Osteocyte (in vitro differentiated cells): ENCODE results near the gene HAX1. TPM values are rescaled to one million over a fixed set of nuclear protein-coding genes. Genes with fewer than 3 reads are reported as not detected.
"Not testable (repeated sequence)": the region's sequence is repeated elsewhere in the genome, so short reads cannot be mapped to it uniquely, and the experiment has no call there.

ENCODE experiments used
- DNase-seq: peaks from one replicate; pipeline ENCODE4 v3.0.0; 2021; ENCODE audit warnings: mixed read lengths; ENCODE audit not compliant: unreplicated experiment; ENCODE audit errors: extremely low spot score
- H3K27ac Mint-ChIP-seq: one replicate; pipeline ENCODE4 v1.8.0; 2021; ENCODE audit warnings: mild to moderate bottlenecking, mixed read lengths; ENCODE audit not compliant: unreplicated experiment
- H3K27me3 Mint-ChIP-seq: one replicate; pipeline ENCODE4 v1.8.0; 2021; ENCODE audit warnings: mixed read lengths; ENCODE audit not compliant: unreplicated experiment
- H3K36me3 Mint-ChIP-seq: one replicate; pipeline ENCODE4 v1.8.0; 2021; ENCODE audit warnings: mixed read lengths; ENCODE audit not compliant: unreplicated experiment
- H3K4me1 Mint-ChIP-seq: one replicate; pipeline ENCODE4 v1.8.0; 2021; ENCODE audit warnings: mixed read lengths; ENCODE audit not compliant: unreplicated experiment
- H3K4me3 Mint-ChIP-seq: one replicate; pipeline ENCODE4 v1.8.0; 2021; ENCODE audit warnings: mild to moderate bottlenecking, moderate library complexity, mixed read lengths; ENCODE audit not compliant: unreplicated experiment
- H3K9me3 Mint-ChIP-seq: one replicate; pipeline ENCODE4 v1.8.0; 2021; ENCODE audit warnings: mixed read lengths; ENCODE audit not compliant: unreplicated experiment
- CTCF ChIP-seq: fragments of 200-600 bp; sonication (generic); IDR thresholded peaks from 2 replicates; pipeline ENCODE4 v1.5.0; 2021; ENCODE audit warnings: antibody characterized with exemption, mild to moderate bottlenecking, moderate library complexity
- total RNA-seq: library from RNA; stranded (reverse); gene quantifications from 2 replicates; pipeline ENCODE4 v1.2.1, GENCODE V29; 2021

HAX1 gene
- total RNA-seq, 1 donor from 2014 or later: 99.9 TPM

GRCh38 chr1:154313066-154313356, 40.6 kb downstream of the HAX1 start:
- Mint-ChIP-seq H3K4me1 (no peaks in the 10 kb centered on the region), H3K27ac (no peak overlapping the region), H3K27me3 (peaks cover 24% of the 10 kb centered on the region), H3K9me3 (no peaks in the 10 kb centered on the region), H3K36me3 (no peaks in the 10 kb centered on the region), H3K4me3 (no peak overlapping the region)
- TF ChIP-seq CTCF: no peak
- DNase-seq: no peak

- not testable (repeated sequence) for H3K27ac Mint-ChIP-seq, H3K4me1 Mint-ChIP-seq, H3K9me3 Mint-ChIP-seq, DNase-seq, H3K4me3 Mint-ChIP-seq, H3K36me3 Mint-ChIP-seq
- H3K27me3 Mint-ChIP-seq: peaks cover 28% of the 10 kb centered on the region
Measured at GRCh38 chr1:154314226-154314625, 41.8 kb downstream of the HAX1 start.

- no peak overlapping the region for H3K4me3 Mint-ChIP-seq
- H3K36me3 Mint-ChIP-seq: no peaks in the 10 kb centered on the region
- no peak for TF ChIP-seq CTCF
- H3K9me3 Mint-ChIP-seq: no peaks in the 10 kb centered on the region
- H3K4me1 Mint-ChIP-seq: no peaks in the 10 kb centered on the region
- H3K27me3 Mint-ChIP-seq: peaks cover 45% of the 10 kb centered on the region
- no peak for DNase-seq
- no peak overlapping the region for H3K27ac Mint-ChIP-seq
Measured at GRCh38 chr1:154316704-154317103, 44.3 kb downstream of the HAX1 start.

- Mint-ChIP-seq H3K36me3 (no peaks in the 10 kb centered on the region), H3K27me3 (peaks cover 45% of the 10 kb centered on the region), H3K9me3 (no peaks in the 10 kb centered on the region), H3K27ac (no peak overlapping the region), H3K4me3 (no peak overlapping the region), H3K4me1 (no peaks in the 10 kb centered on the region)
- no peak for TF ChIP-seq CTCF
- no peak for DNase-seq
Measured at GRCh38 chr1:154318386-154318785, 46.0 kb downstream of the HAX1 start.

GRCh38 chr1:154320882-154321608, 48.6 kb downstream of the HAX1 start, which contains the start of gene AQP10:
TSS of gene AQP10 (plus strand) at chr1:154321093. CDS start at chr1:154321156, 63 bp downstream.
- H3K27ac Mint-ChIP-seq: no peak within 1 kb of the TSS
- no peaks in the 10 kb centered on the region for H3K36me3 Mint-ChIP-seq
- H3K4me1 Mint-ChIP-seq: no peaks in the 10 kb centered on the region
- no peaks in the 10 kb centered on the region for H3K9me3 Mint-ChIP-seq
- peaks cover 48% of the 10 kb centered on the region for H3K27me3 Mint-ChIP-seq
- no peak for TF ChIP-seq CTCF
- DNase-seq: no peak
- H3K4me3 Mint-ChIP-seq: no peak within 1 kb of the TSS

GRCh38 chr1:154321609-154321934, 49.1 kb downstream of the HAX1 start:
- H3K27me3 Mint-ChIP-seq: peaks cover 44% of the 10 kb centered on the region
- H3K27ac Mint-ChIP-seq, H3K9me3 Mint-ChIP-seq, H3K4me3 Mint-ChIP-seq, DNase-seq, H3K4me1 Mint-ChIP-seq, H3K36me3 Mint-ChIP-seq: not testable (repeated sequence)
